Mucosa of rectum (tissue), 2 donors: ENCODE data around the gene CSF2.
"Not testable (repeated sequence)": the region's sequence is repeated elsewhere in the genome, so short reads cannot be mapped to it uniquely, and the experiment has no call there.

Source experiments
- H3K27ac ChIP-seq, 2 donors: one replicate each; pipeline ENCODE4 v1.7.0; 2013; ENCODE audit warnings: inconsistent platforms in 2 of 2, low read depth in 2 of 2, low read length in 2 of 2
- H3K27me3 ChIP-seq, 2 donors: one replicate each; pipeline ENCODE4 v1.7.0; 2013; ENCODE audit warnings: low read length in 2 of 2; ENCODE audit not compliant: control insufficient read depth in 2 of 2, insufficient read depth in 2 of 2
- H3K36me3 ChIP-seq, 2 donors: one replicate each; pipeline ENCODE4 v1.7.0; 2013; ENCODE audit warnings: low read length in 2 of 2; ENCODE audit not compliant: control insufficient read depth in 2 of 2, insufficient read depth in 2 of 2
- H3K4me1 ChIP-seq, 2 donors: one replicate each; pipeline ENCODE4 v1.7.0; 2013; ENCODE audit warnings: low read length in 2 of 2, mild to moderate bottlenecking in 1 of 2; ENCODE audit not compliant: control insufficient read depth in 2 of 2, insufficient read depth in 2 of 2
- H3K4me3 ChIP-seq, 2 donors: one replicate each; pipeline ENCODE4 v1.7.0; 2013; ENCODE audit warnings: low read length in 2 of 2
- H3K9ac ChIP-seq, 2 donors: one replicate each; pipeline ENCODE4 v1.7.0; 2013; ENCODE audit warnings: low read length in 2 of 2, low read depth in 1 of 2, mild to moderate bottlenecking in 1 of 2
- H3K9me3 ChIP-seq, 2 donors: one replicate each; pipeline ENCODE4 v1.7.0; 2013; ENCODE audit warnings: low read length in 2 of 2; ENCODE audit not compliant: control insufficient read depth in 2 of 2
- donor health status: healthy.
- donor health status: Normal muscosa, but diverticular disease.

CSF2 gene

DNA sequence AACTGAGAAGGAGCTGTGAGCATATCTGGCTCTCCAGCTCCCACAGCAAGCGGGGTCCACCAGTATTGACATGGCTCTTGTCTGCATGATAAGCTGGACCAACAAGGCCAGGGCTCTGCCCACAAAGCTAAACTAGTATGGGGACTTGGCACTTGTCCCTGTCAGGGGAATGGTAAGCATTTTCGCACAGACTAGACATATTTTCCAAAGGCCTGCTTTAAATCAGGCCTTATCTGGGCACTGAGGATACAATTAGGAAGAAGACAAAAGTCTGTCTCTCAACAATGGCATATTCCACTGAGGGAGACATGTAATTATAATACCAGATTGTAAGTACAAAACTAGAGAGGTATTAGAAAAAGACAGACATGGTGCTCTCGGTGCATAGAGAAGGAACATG is 32.1 kb downstream of the CSF2 start:
- Histone ChIP-seq H3K4me1 (peaks cover 19 to 21% of the 10 kb centered on the region in 2 donors), H3K27me3 (no peaks in the 10 kb centered on the region), H3K36me3 (no peaks in the 10 kb centered on the region), H3K4me3 (no peak overlapping the region), H3K9me3 (no peaks in the 10 kb centered on the region), H3K27ac (no peak overlapping the region), H3K9ac (no peak overlapping the region)

- not testable (repeated sequence) for H3K27me3 ChIP-seq, H3K4me3 ChIP-seq, H3K36me3 ChIP-seq, H3K9ac ChIP-seq, H3K27ac ChIP-seq, H3K4me1 ChIP-seq, H3K9me3 ChIP-seq
Measured at GRCh38 chr5:132108495-132108894, 34.9 kb downstream of the CSF2 start.

DNA sequence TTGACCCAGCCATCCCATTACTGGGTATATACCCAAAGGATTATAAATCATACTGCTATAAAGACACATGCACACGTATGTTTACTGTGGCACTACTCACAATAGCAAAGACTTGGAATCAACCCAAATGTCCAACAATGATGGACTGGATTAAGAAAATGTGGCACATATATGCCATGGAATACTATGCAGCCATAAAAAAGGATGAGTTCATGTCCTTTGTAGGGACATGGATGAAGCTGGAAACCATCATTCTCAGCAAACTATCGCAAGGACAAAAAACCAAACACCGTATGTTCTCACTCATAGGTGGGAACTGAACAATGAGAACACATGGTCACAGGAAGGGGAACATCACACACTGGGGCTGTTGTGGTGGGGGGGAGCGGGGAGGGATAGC is 35.4 kb downstream of the CSF2 start:
- H3K27me3 ChIP-seq, H3K9ac ChIP-seq, H3K9me3 ChIP-seq, H3K4me1 ChIP-seq, H3K4me3 ChIP-seq, H3K36me3 ChIP-seq, H3K27ac ChIP-seq: not testable (repeated sequence)

DNA sequence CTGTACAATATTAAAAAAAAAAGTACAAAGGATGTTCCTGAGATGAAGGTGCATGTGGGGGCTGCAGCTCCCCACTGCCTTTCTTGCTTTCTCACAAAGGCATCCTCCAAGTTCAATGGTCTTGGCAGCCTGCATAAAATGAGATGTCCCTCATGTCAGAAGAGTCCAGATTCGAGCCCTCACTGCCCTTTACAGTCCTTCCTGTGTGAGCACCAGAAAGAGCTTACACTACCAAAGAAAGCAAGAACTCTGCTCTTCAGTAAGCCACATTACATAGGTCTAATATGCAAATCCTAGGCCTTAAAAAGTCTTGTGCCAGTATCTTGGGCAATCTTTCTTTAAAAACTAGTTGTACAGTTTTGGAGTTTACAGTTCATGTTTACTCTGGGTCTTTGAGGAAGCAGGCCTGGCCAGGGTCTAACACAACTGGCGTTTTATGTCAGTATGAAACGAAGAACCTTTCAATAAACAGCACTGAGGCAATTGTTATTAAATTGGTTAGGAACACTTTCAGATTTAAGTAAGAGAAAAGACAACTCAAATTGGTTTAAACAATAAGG is 36.0 kb downstream of the CSF2 start:
- Histone ChIP-seq H3K36me3 (no peaks in the 10 kb centered on the region), H3K4me1 (peaks cover 2 to 6% of the 10 kb centered on the region in 2 donors), H3K27me3 (no peaks in the 10 kb centered on the region), H3K9ac (no peak overlapping the region), H3K27ac (no peak overlapping the region), H3K9me3 (no peaks in the 10 kb centered on the region), H3K4me3 (no peak overlapping the region)

DNA sequence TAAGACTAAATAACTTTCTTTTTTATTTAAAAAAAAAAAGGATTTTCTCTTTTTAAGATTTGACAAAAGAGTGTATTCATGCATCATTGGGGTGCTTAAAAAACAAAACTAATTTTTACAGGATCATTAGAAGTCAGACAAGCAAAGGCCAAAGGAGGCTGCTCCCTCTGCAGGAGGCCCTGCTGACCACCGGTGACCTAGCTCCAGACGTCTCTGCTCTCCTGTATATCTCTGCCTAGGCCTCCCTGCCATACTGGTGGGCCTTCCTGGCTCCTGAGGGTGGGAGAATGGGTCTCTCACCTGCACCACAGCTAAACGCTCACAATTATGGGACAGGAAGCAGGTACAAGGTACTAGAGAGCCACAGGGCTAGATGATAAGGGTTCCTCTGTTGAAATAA is 36.6 kb downstream of the CSF2 start:
- Histone ChIP-seq H3K4me3 (no peak overlapping the region), H3K27me3 (no peaks in the 10 kb centered on the region), H3K4me1 (no peaks in the 10 kb centered on the region), H3K36me3 (no peaks in the 10 kb centered on the region), H3K9ac (no peak overlapping the region), H3K27ac (no peak overlapping the region), H3K9me3 (no peaks in the 10 kb centered on the region)

GRCh38 chr5:132110930-132111329 is 37.3 kb downstream of the CSF2 start:
- H3K36me3 ChIP-seq: no peaks in the 10 kb centered on the region
- H3K27me3 ChIP-seq: no peaks in the 10 kb centered on the region
- H3K9me3 ChIP-seq: no peaks in the 10 kb centered on the region
- no peak overlapping the region for H3K27ac ChIP-seq
- H3K9ac ChIP-seq: no peak overlapping the region
- H3K4me1 ChIP-seq: no peaks in the 10 kb centered on the region
- no peak overlapping the region for H3K4me3 ChIP-seq

DNA sequence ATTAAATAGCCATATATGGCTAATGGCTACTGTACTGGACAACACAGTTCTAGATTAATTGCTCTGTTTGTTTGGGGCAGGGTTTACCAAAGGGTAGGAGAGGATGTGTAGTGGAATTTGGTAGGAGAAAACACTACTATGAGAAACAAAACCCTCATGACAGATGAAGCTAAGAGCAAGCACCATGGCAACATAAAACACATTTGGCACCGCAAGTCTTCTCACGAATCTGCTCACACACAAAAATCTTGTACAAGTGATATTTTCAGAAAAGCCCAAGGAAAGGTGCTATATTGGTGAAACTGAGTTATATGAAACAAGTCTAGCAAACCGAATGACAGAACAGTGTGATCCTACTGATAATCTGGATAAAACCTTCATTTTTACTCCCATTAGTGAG is 38.5 kb downstream of the CSF2 start:
- Histone ChIP-seq H3K4me3 (no peak overlapping the region), H3K4me1 (no peaks in the 10 kb centered on the region)

DNA sequence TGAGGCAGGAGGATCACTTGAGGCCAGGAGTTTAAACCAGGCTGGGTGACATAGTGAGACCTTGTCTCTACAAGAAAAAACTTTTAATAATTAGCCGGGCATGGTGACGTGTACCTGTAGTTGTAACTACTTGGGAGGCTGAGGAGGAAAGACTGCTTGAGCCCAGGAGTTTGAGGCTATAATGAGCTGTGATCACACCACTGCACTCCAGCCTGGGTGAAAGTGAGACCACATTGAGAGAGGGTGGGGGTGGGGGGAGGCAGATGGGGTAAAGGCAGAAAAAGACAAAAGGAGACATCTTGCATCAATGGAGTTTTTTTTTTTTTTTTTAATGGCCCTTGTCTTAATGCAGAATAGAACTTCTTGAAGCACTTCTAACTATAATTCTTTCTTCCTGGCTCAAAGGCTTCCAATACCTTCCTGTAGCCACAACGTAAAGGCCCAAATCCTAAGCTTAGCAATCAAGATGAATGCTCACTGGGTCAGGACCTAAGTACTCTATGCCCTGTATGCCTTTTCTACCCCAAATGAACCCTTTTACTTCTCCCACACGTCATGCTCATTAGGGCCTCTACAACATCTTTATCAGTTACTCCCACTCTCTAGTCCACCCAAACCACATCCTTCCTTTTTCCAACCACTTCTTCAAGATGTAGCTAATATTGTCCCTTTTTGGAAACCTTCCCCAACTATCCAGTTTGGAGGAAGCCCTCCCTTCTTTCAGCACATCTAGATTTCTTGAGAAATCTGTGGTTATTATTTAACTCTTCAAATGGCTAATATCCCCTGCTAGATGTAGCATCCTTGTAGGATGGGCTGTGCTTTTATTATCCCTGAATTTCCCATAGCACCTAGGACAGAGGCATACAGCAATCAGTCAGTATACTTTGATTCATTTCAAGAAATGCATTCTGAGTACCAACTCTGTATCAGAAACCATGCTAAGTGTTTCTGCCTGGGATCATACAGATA is 40.8 kb downstream of the CSF2 start:
- H3K27ac ChIP-seq: no peak overlapping the region
- no peaks in the 10 kb centered on the region for H3K9me3 ChIP-seq
- H3K36me3 ChIP-seq: no peaks in the 10 kb centered on the region
- no peaks in the 10 kb centered on the region for H3K4me1 ChIP-seq
- H3K27me3 ChIP-seq: no peaks in the 10 kb centered on the region
- no peak overlapping the region for H3K9ac ChIP-seq
- no peak overlapping the region for H3K4me3 ChIP-seq

More for the DNA sequence above, 38.5 kb downstream of the CSF2 start:
- Histone ChIP-seq H3K9me3 (no peaks in the 10 kb centered on the region), H3K27me3 (no peaks in the 10 kb centered on the region), H3K27ac (no peak overlapping the region), H3K9ac (no peak overlapping the region), H3K36me3 (no peaks in the 10 kb centered on the region)

GRCh38 chr5:132115375-132115774 is 41.8 kb downstream of the CSF2 start:
- no peaks in the 10 kb centered on the region for H3K9me3 ChIP-seq
- no peaks in the 10 kb centered on the region for H3K27me3 ChIP-seq
- H3K4me3 ChIP-seq: no peak overlapping the region
- H3K4me1 ChIP-seq: no peaks in the 10 kb centered on the region
- no peak overlapping the region for H3K27ac ChIP-seq
- H3K36me3 ChIP-seq: no peaks in the 10 kb centered on the region
- H3K9ac ChIP-seq: no peak overlapping the region

DNA sequence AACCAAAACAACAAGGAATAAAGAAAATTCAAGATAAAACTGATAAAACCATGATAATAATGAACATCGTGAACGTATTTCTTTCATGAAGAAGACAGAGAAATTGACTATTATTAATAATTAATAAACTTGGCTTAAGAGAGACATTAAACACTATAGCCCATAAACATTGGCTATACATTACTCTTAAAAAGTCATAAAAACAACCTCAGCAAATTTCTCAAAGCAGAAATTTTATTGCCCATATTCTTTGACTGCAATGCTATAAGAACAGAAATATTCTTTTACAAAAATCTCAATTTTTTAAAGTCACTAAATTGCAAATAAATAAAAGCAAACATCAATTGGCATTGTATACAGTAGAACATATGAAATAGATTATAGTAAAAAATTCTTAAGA is 42.5 kb downstream of the CSF2 start:
- no peak overlapping the region for H3K9ac ChIP-seq
- no peaks in the 10 kb centered on the region for H3K4me1 ChIP-seq
- H3K9me3 ChIP-seq: no peaks in the 10 kb centered on the region
- H3K36me3 ChIP-seq: no peaks in the 10 kb centered on the region
- no peak overlapping the region for H3K27ac ChIP-seq
- no peak overlapping the region for H3K4me3 ChIP-seq
- no peaks in the 10 kb centered on the region for H3K27me3 ChIP-seq
